ENCODE data around the gene ADGRG6.

Gene ADGRG6

GRCh38 chr6:142322066-142322465 lies 20.3 kb downstream of the ADGRG6 start:
- no peak for DNase-seq (ENCODE audit: low read depth in 2 of 2)

- no peak for DNase-seq (ENCODE audit: low read depth in 2 of 2)
Measured at GRCh38 chr6:142322504-142323198, 20.8 kb downstream of the ADGRG6 start.

- no peak for DNase-seq (ENCODE audit: low read depth in 2 of 2)
Measured at GRCh38 chr6:142323377-142323776, 21.6 kb downstream of the ADGRG6 start.

- no peak for DNase-seq (ENCODE audit: low read depth in 2 of 2)
Measured at GRCh38 chr6:142324111-142324510, 22.3 kb downstream of the ADGRG6 start.

GRCh38 chr6:142325111-142325510 lies 23.3 kb downstream of the ADGRG6 start:
- DNase-seq (ENCODE audit: low read depth in 2 of 2), result no peak

GRCh38 chr6:142326540-142326939 lies 24.7 kb downstream of the ADGRG6 start:
- DNase-seq (ENCODE audit: low read depth in 2 of 2), result no peak

GRCh38 chr6:142328070-142328469 lies 26.3 kb downstream of the ADGRG6 start:
- no peak for DNase-seq (ENCODE audit: low read depth in 2 of 2)

GRCh38 chr6:142329486-142330113 lies 27.8 kb downstream of the ADGRG6 start:
- DNase-seq (ENCODE audit: low read depth in 2 of 2), result no peak

GRCh38 chr6:142331075-142331551 lies 29.3 kb downstream of the ADGRG6 start:
- DNase-seq (ENCODE audit: low read depth in 2 of 2), result peak in 1 of 2 donors; percentile 1

- no peak for DNase-seq (ENCODE audit: low read depth in 2 of 2)
Measured at GRCh38 chr6:142331601-142332000, 29.8 kb downstream of the ADGRG6 start.

GRCh38 chr6:142332393-142333098 lies 30.7 kb downstream of the ADGRG6 start:
- DNase-seq (ENCODE audit: low read depth in 2 of 2), result no peak

- no peak for DNase-seq (ENCODE audit: low read depth in 2 of 2)
Measured at GRCh38 chr6:142333431-142333830, 31.6 kb downstream of the ADGRG6 start.

GRCh38 chr6:142334294-142334693 lies 32.5 kb downstream of the ADGRG6 start:
- DNase-seq (ENCODE audit: low read depth in 2 of 2), result no peak

GRCh38 chr6:142335415-142335814 lies 33.6 kb downstream of the ADGRG6 start:
- DNase-seq (ENCODE audit: low read depth in 2 of 2), result no peak

GRCh38 chr6:142336183-142336582 lies 34.4 kb downstream of the ADGRG6 start:
- DNase-seq (ENCODE audit: low read depth in 2 of 2), result no peak

GRCh38 chr6:142336787-142337186 lies 35.0 kb downstream of the ADGRG6 start:
- no peak for DNase-seq (ENCODE audit: low read depth in 2 of 2)

- DNase-seq (ENCODE audit: low read depth in 2 of 2), result no peak
Measured at GRCh38 chr6:142339113-142339512, 37.3 kb downstream of the ADGRG6 start.

- no peak for DNase-seq (ENCODE audit: low read depth in 2 of 2)
Measured at GRCh38 chr6:142339968-142340658, 38.3 kb downstream of the ADGRG6 start.

GRCh38 chr6:142341855-142342330 lies 40.1 kb downstream of the ADGRG6 start:
- no peak for DNase-seq (ENCODE audit: low read depth in 2 of 2)

- no peak for DNase-seq (ENCODE audit: low read depth in 2 of 2)
Measured at GRCh38 chr6:142342986-142343385, 41.2 kb downstream of the ADGRG6 start.

- no peak for DNase-seq (ENCODE audit: low read depth in 2 of 2)
Measured at GRCh38 chr6:142343938-142344337, 42.1 kb downstream of the ADGRG6 start.

GRCh38 chr6:142345261-142345660 lies 43.5 kb downstream of the ADGRG6 start:
- DNase-seq (ENCODE audit: low read depth in 2 of 2), result no peak
